GM19395 (cell line): ENCODE measurements around the gene NRSN2.

Experiments
- ATAC-seq: cut with Tn5 transposase; IDR thresholded peaks from one replicate; pipeline ENCODE4 v1.9.1; 2021; ENCODE audit warnings: mild to moderate bottlenecking, moderate library complexity; ENCODE audit not compliant: unreplicated experiment

The NRSN2 gene

DNA sequence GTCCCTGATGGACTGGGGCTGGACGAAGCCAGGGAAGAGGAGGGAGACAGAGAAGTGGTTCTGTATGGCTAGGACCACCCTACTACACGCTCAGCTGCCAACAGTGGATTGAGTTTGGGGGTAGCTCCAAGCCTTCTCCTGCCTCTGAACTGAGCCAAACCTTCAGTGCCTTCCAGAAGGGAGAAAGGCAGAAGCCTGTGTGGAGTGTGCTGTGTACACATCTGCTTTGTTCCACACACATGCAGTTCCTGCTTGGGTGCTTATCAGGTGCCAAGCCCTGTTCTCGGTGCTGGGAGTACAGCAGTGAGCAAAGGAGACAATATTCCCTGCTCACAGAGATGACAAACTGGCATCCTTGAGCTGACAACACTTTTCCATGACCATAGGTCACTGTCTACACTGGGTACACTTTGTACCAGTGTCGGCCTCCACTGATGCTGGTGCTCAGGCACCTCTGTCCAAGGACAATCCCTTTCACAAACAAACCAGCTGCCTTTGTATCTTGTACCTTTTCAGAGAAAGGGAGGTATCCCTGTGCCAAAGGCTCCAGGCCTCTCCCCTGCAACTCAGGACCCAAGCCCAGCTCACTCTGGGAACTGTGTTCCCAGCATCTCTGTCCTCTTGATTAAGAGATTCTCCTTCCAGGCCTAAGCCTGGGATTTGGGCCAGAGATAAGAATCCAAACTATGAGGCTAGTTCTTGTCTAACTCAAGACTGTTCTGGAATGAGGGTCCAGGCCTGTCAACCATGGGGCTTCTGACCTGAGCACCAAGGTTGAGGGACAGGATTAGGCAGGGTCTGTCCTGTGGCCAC lies 49.9 kb downstream of the NRSN2 start:
- ATAC-seq, result no peak

DNA sequence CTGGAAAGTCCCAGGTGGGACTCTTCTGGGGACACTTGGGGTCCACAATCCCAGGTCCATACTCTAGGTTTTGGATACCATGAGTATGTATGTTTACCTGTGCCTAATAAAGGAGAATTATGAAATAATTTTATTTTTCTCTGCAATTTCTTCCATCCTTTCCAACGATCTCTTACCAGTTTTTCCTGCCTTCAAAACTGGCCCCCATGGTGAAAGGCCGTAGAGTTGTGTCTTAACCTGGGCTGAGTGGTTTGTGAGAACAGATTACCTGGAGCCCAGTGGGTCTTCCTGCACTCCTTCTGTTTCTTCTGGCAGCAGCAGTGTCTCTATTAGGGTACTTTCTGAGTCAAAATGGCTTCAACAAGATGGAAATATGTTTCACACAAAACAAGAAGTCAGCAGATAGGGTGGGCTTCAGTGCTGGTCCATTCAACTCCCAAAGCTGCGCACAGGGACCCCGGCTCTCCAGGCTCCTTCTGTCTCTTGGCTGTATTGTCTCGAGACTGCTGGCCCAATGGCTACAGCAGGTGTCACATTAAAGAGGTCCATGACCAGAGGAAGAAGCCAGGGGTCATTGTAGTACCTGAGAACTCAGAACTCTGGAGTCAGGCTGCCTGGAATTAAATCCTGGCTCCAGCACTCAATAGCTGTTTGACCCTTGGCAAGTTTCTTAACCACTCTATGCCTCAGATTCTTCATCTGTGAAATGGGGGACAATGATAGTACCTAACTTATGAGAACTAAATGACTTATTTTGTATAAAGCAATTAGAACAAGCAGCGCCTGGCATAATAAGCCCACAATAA lies 50.7 kb downstream of the NRSN2 start:
- ATAC-seq, result no peak

DNA sequence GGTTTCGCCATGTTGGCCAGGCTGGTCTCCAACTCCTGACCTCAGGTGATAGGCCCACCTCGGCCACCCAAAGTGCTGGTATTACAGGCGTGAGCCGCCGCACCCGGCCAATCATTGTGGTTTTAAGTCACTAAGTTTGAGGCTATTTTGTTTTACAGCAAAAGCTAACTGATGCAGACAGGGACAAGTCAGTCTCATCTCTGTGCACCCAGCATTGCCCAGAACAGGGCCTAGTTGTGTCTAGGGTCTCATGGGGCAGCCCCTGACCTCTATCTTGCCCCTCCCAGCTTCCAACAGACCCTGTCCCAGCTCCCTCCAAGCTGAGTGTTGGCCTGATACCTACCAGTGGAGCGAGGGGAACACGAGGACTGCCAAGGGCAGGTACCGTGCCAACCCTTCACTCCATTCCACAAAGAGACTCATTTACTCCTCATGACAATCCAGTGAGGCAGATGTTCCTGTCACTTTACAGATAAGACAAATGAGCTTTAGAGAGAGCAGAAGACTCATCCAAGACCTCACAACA lies 52.3 kb downstream of the NRSN2 start:
- no peak for ATAC-seq

DNA sequence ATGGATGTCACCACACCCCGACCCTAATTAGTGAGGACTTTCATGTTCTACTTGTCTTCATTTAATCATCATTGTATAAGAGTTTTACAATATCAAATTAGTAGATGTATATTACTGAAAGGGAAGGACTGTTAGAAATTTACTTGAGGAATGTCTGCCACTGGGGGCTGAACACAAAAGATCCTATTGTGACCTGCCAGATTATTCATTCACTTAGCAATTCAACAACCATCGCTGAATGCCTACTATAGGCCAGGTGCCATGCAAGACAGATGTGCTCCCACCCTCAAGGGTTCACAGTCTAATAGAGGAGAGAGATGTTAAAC lies 53.2 kb downstream of the NRSN2 start:
- no peak for ATAC-seq

DNA sequence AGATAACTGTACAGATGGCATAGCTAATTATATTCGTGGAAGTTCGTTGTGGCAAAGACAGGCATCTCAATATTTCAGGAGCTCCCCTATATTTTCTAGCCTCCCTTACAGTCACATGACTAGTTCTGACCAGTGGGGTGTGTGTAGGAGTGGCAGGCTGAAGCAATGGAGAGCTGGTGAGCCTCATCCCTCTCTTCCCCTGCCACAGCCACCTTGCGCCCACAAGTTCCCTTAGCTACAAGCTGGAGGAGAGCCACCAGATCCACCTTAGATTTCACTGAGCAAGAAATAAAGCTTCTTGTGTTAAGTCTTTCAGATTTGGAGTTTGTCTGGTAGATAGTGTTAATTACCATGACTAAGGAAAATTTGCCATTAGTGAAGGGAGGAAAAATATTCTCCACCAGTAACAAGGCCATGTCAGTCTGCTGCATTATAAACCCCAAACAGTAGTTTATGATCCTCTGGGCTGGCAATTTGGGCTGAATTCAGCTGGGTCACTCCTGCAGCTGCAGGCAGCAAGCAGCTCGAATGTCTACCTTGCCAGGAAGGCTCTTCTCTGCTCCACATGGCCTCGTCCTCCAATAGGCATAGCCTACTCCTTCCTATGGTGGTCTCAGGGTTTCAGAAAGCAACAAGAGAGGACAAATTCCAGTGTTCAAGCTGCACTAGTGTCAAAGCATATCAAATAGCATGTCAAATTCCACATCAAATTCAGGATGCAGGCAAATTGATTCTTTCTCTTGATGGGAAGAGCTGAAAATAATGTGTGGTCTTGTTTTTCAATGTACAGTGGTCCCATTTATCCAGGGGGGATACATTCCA lies 53.8 kb downstream of the NRSN2 start:
- ATAC-seq, result no peak

DNA sequence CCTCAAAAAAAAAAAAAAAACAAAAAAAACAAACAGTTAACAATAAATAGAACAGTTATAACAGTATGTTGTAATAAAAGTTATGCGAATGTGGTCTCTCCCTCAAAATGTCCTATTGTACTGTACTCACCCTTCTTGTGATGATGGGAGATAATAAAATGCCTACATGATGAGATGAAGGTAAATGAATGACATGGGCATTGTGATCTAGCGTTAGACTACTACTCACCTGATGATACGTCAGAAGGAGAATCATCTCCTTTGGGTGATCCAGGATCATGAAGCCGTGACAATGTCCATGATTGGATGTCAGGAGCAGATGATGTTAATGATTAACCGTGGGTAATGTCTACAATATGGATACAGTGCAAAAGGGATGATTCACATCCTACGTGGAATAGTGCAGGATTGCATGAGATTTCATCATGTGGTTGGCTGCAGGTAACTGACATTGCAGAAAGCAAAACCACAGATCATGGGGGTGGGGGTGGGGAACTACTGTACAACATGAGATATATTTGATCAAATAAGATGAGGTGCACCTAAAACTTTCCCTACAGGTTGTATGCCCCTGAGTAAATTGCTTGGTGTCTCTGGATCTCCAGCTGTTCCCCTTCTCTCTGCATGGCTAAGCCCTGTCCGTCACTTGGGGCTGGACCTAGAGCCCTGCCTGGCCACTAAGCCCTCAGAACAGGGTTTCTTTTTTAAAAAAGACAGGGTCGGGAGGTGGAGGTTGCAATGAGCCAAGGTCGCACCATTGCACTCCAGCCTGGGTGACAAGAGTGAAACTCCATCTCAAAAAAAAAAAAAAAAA lies 55.0 kb downstream of the NRSN2 start:
- ATAC-seq, result no peak

DNA sequence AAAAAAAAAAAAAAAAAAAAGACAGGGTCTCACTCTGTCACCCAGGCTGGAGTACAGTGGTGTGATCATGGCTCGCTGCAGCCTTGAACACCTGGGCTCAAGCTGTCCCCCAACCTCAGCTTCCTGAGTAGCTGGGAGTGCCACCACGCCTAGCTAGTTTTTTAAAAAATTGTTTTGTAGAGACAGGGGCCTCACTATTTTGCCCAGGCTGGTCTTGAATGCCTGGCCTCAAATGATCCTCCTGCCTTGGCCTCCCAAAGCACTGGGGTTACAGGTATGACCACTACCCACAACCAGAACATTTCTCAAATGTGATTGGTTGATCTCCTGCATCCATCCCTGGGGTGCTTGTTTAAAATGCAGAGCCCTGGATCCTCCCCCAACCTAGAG lies 55.6 kb downstream of the NRSN2 start:
- ATAC-seq, result no peak

DNA sequence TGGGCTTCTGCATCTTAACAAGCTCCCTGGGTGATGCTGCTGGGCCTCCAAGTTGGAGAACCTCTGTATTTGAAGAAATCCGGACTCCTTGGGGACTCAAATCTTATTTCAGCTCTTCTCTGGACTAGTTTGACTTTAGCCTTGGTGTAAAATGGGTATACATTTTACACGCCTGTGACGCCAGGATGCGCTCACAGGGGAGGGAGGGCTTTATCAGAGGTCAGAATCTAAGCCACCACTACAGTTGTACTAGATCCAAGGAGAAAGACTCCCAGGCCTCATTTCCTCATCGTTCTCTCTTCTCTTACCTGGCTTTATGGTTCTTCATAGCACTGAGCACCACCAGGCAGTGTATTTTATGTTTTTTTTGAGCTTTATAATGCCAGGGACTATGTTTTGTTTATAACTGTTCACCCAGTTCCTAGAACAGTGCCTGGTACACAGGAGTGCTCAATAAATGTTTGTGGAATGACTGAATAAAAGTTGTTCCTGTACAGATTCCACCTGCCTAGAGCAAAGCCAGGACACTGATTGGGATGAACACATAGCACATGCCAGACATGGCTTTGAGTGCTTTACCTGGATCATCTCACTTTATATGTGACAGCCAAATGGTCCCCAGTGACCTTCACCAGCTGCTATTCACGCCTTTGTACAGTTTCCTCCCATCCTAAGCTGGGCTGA lies 56.1 kb downstream of the NRSN2 start:
- ATAC-seq, result no peak

DNA sequence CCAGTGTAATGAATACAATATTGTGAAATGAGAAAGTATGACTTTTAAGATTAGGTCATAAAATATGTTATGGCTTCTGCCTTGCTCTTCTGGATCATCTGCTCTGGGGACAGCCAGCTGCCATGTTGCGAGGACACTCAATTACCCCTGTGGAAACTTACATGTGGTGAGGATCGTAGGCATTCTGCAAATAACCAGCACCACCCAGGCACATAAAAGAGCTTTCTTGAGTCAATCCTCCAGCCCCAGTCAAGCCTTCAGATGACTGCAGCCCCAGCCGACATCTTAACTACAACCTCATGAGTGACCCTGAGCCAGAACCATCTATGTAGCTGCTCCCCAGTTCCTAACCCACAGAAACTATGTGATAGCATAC lies 56.7 kb downstream of the NRSN2 start:
- ATAC-seq, result no peak

DNA sequence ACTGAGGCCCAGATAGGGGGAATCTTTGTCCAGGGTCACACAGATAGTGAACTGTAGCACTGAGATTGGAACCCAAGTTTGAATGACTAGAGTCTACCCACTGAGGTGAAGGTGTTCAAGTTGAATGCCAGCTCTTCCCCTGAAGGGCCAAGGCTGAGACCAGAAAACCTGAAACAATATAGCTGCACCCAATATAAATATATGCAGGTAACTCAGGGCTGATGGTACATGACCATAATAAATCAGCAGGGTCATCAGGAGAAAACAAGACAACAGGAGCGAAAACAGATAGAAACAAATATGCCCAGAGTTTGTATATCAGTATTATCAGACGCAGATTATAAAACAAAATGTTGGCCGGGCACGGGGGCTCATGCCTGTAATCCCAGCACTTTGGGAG lies 57.2 kb downstream of the NRSN2 start:
- ATAC-seq, result no peak
